ENCODE results near the gene PARD6B.
"Not testable (repeated sequence)": the region's sequence is repeated elsewhere in the genome, so short reads cannot be mapped to it uniquely, and the experiment has no call there.

- TF ChIP-seq REST (IDR thresholded peaks at IDR 0.05; ENCODE audit: borderline replicate concordance); CTCF (IDR thresholded peaks at IDR 0.05; ENCODE audit: poor library complexity, severe bottlenecking); EP300 (conservative IDR thresholded peaks at IDR 0.05; ENCODE audit: poor library complexity, severe bottlenecking); POLR2AphosphoS5 (IDR thresholded peaks at IDR 0.05); EZH2 (IDR thresholded peaks at IDR 0.05; ENCODE audit: borderline replicate concordance, insufficient read depth, low read length, poor library complexity, severe bottlenecking): not testable (repeated sequence)
These were observed 40.2 kb downstream of the PARD6B start for GRCh38 chr20:50771419-50772080.

Data from neural cell (in vitro differentiated cells).